HepG2 (cell line): Measurements from ENCODE around the gene WDR82. TPM values are rescaled to one million over a fixed set of nuclear protein-coding genes. Genes with fewer than 3 reads are reported as not detected.
A peak's percentile ranks its signal among the peaks of the same experiment; 100 is the strongest.

Experiments used
- ATAC-seq: fragments of 200-7000 bp; cut with Tn5 transposase; 3 replicates; pipeline ENCODE4 v1.9.1; 2020; ENCODE audit warnings: mild to moderate bottlenecking, moderate library complexity
- BruUV-seq: library from RNA; stranded (reverse); fragments of 400-500 nt; replicated peaks from 2 replicates; lab custom pipeline; 2021; lab: Mats Ljungman, UMichigan
- CTCF ChIA-PET: fragments of 300-600 bp; formaldehyde crosslinking; extraction: SDS; loops from one replicate; lab custom pipeline; 2021; ENCODE audit warnings: low total read pairs, inconsistent platforms, low intra/inter-chr PET ratio; lab: Yijun Ruan, JAX
- POLR2A ChIA-PET: fragments of 350-600 bp; sonication (Branson Sonifier 250); formaldehyde crosslinking; loops from one replicate; lab custom pipeline; 2020; ENCODE audit warnings: antibody characterized with exemption, inconsistent platforms; lab: Yijun Ruan, JAX
- DNase-seq: peaks from one replicate; pipeline ENCODE4 v3.0.0-alpha.2; 2015; ENCODE audit warnings: low spot score
- FAIRE-seq: peaks from 3 replicates; lab custom pipeline; 2011; peaks lifted over from hg19 to GRCh38; lab: Jason Lieb, UNC
- H2AFZ ChIP-seq: one replicate; pipeline ENCODE4 v1.6.1; 2011; ENCODE audit warnings: low read length, inconsistent platforms
- H3K27ac ChIP-seq: fragments of 300-600 bp; 3 replicates; pipeline ENCODE4 v1.8.0; 2011; ENCODE audit warnings: mixed run types, mild to moderate bottlenecking, mixed read lengths, low read length, inconsistent platforms; ENCODE audit not compliant: insufficient read depth; ENCODE audit errors: extremely low read length
- H3K27me3 ChIP-seq, 2 experiments: fragments of 200-600 bp in 1 of 2; 2 replicates in 1 of 2; 3 replicates in 1 of 2; pipeline versions ENCODE4 v1.6.0 to v1.8.0; 2011; ENCODE audit warnings: low read length in 2 of 2, mild to moderate bottlenecking in 2 of 2, moderate library complexity in 2 of 2, inconsistent platforms in 1 of 2; ENCODE audit not compliant: insufficient read depth in 2 of 2, control insufficient read depth in 1 of 2
- H3K36me3 ChIP-seq, 2 experiments: fragments of 200-600 bp in 1 of 2; replicated peaks in 1 of 2; 2 replicates in 1 of 2; 3 replicates in 1 of 2; pipeline versions ENCODE4 v1.5.1 to v1.8.0; 2011; ENCODE audit warnings: low read length in 2 of 2, inconsistent platforms in 1 of 2; ENCODE audit not compliant: insufficient read depth in 2 of 2, control insufficient read depth in 1 of 2
- H3K4me1 ChIP-seq: 2 replicates; pipeline ENCODE4 v1.5.1; 2012; ENCODE audit warnings: low read length, inconsistent platforms; ENCODE audit not compliant: insufficient read depth
- H3K4me2 ChIP-seq: 2 replicates; pipeline ENCODE4 v1.6.0; 2011; ENCODE audit warnings: low read depth, low read length, inconsistent platforms
- H3K4me3 ChIP-seq, 3 experiments: fragments of 200-600 bp in 1 of 3; sonication (generic), shearing (Covaris generic) in 1 of 3; replicated peaks in 1 of 3; 2 replicates each; pipeline ENCODE4 v1.5.1; 2011 to 2016; ENCODE audit warnings: low read length in 3 of 3, inconsistent platforms in 2 of 3, low read depth in 2 of 3, mild to moderate bottlenecking in 2 of 3, control low read depth in 1 of 3, mixed read lengths in 1 of 3; ENCODE audit not compliant: insufficient read depth in 1 of 3
- H3K79me2 ChIP-seq: one replicate; pipeline ENCODE4 v1.6.1; 2011; ENCODE audit warnings: low read length, inconsistent platforms; ENCODE audit not compliant: insufficient read depth
- H3K9ac ChIP-seq: 2 replicates; pipeline ENCODE4 v1.6.0; 2011; ENCODE audit warnings: mild to moderate bottlenecking, low read depth, low read length, inconsistent platforms; ENCODE audit not compliant: insufficient read depth
- H3K9me3 ChIP-seq: 2 replicates; pipeline ENCODE4 v1.5.1; 2012; ENCODE audit warnings: mild to moderate bottlenecking, low read length
- H4K20me1 ChIP-seq: 2 replicates; pipeline ENCODE4 v1.6.0; 2011; ENCODE audit warnings: inconsistent platforms, mild to moderate bottlenecking, low read length, moderate library complexity; ENCODE audit not compliant: insufficient read depth
- HDAC2 ChIP-seq: sonication (generic); formaldehyde crosslinking; IDR thresholded peaks from 2 replicates; pipeline ENCODE4 v1.4.0; 2020; ENCODE audit warnings: missing genetic modification reagents
- HIVEP1 ChIP-seq: sonication (generic); formaldehyde crosslinking; IDR thresholded peaks from 2 replicates; pipeline ENCODE4 v1.4.0; 2020; ENCODE audit warnings: mild to moderate bottlenecking, missing genetic modification reagents
- KDM2A ChIP-seq: sonication (generic); formaldehyde crosslinking; IDR thresholded peaks from 2 replicates; pipeline ENCODE4 v1.4.0; 2020; ENCODE audit warnings: low read depth, missing genetic modification reagents, borderline replicate concordance
- MIER2 ChIP-seq: IDR thresholded peaks from 2 replicates; pipeline ENCODE4 v1.6.1; 2016; ENCODE audit warnings: missing biosample characterization, missing genetic modification reagents
- MZF1 ChIP-seq: sonication (generic); formaldehyde crosslinking; IDR thresholded peaks from 2 replicates; pipeline ENCODE4 v1.8.1; 2023; ENCODE audit warnings: mild to moderate bottlenecking, missing genetic modification reagents, borderline replicate concordance
- RAD21 ChIP-seq: fragments of 450-650 bp; formaldehyde crosslinking; IDR thresholded peaks from 2 replicates; pipeline ENCODE4 v1.5.0; 2020; ENCODE audit warnings: mild to moderate bottlenecking
- TCF7 ChIP-seq: sonication (generic); IDR thresholded peaks from 2 replicates; pipeline ENCODE4 v1.6.1; 2016; ENCODE audit warnings: antibody characterized with exemption, low read depth
- TEAD3 ChIP-seq: optimal IDR thresholded peaks from 2 replicates; pipeline ENCODE3; 2016; ENCODE audit warnings: borderline replicate concordance
- ZBTB8A ChIP-seq: sonication (generic); formaldehyde crosslinking; IDR thresholded peaks from 2 replicates; pipeline ENCODE4 v1.4.0; 2020; ENCODE audit warnings: mild to moderate bottlenecking, low read depth, missing genetic modification reagents, borderline replicate concordance
- ZNF343 ChIP-seq: sonication (generic); formaldehyde crosslinking; IDR thresholded peaks from 2 replicates; pipeline ENCODE4 v1.4.0; 2020; ENCODE audit warnings: mild to moderate bottlenecking, missing genetic modification reagents
- ZZZ3 ChIP-seq: sonication (generic); formaldehyde crosslinking; IDR thresholded peaks from 2 replicates; pipeline ENCODE4 v1.4.0; 2020; ENCODE audit warnings: missing genetic modification reagents, mild to moderate bottlenecking, borderline replicate concordance
- WGBS: methylation state at CpG from one replicate; pipeline ENCODE4 v1.1.6; 2017; ENCODE audit warnings: low lambda C conversion rate; 5-methylcytosine and 5-hydroxymethylcytosine counted together
- in situ Hi-C: cut with HindIII; loops from 2 replicates; pipeline ENCODE4 v1.10.0; 2017; ENCODE audit warnings: low pct_unique_long_range_greater_than_20kb; ENCODE audit not compliant: extremely low pct_ligation_motif_present
- intact Hi-C: fragments of 100-400 bp; cut with micrococcal nuclease; formaldehyde crosslinking; loops from one replicate; pipeline ENCODE4 v1.10.0; 2022; ENCODE audit not compliant: unreplicated experiment
- polyA plus RNA-seq, 8 experiments: library from polyadenylated mRNA; depleted of rRNA in 3 of 8; stranded (reverse) in 7 of 8; unstranded in 1 of 8; fragments of >200 nt; fragmentation: Illumina TruSeq in 4 of 8; extraction: Trizol in 4 of 8; gene quantifications; 2 replicates each; pipeline versions ENCODE4 v1.2.1 to v1.2.3, GENCODE V29; 2011 to 2016; ENCODE audit warnings: low read depth in 4 of 8, missing spikeins in 1 of 8, mixed read lengths in 1 of 8; ENCODE audit not compliant: insufficient read depth in 1 of 8
- total RNA-seq, 5 experiments: library from RNA; depleted of rRNA; stranded (reverse); fragments of >200 nt; fragmentation: Illumina TruSeq; extraction: Trizol; gene quantifications; 2 replicates each; pipeline ENCODE4 v1.2.3, GENCODE V29; 2016; ENCODE audit warnings: low read depth in 1 of 5
- TF ChIP-seq, protein P1 (sequence below): sonication (generic); formaldehyde crosslinking; IDR thresholded peaks from 2 replicates; pipeline ENCODE4 v1.4.0; 2020; ENCODE audit warnings: low read depth, mild to moderate bottlenecking, missing genetic modification reagents
- TF ChIP-seq, protein P2 (sequence below): sonication (generic); formaldehyde crosslinking; IDR thresholded peaks from 2 replicates; pipeline ENCODE4 v1.4.0; 2020; ENCODE audit warnings: missing genetic modification reagents
- TF ChIP-seq, protein P3 (sequence below): sonication (generic); formaldehyde crosslinking; IDR thresholded peaks from 2 replicates; pipeline ENCODE4 v1.4.0; 2020; ENCODE audit warnings: missing genetic modification reagents
- TF ChIP-seq, protein P4 (sequence below): sonication (generic); formaldehyde crosslinking; IDR thresholded peaks from 2 replicates; pipeline ENCODE4 v1.5.0; 2020; ENCODE audit warnings: mild to moderate bottlenecking, missing genetic modification reagents, borderline replicate concordance

Gene WDR82
- total and polyA plus RNA-seq, 2 of the 13 experiments (the other 11 are each of a cell fraction or from before 2014, with no cell fraction given) = 39.1 to 59.5 TPM

DNA sequence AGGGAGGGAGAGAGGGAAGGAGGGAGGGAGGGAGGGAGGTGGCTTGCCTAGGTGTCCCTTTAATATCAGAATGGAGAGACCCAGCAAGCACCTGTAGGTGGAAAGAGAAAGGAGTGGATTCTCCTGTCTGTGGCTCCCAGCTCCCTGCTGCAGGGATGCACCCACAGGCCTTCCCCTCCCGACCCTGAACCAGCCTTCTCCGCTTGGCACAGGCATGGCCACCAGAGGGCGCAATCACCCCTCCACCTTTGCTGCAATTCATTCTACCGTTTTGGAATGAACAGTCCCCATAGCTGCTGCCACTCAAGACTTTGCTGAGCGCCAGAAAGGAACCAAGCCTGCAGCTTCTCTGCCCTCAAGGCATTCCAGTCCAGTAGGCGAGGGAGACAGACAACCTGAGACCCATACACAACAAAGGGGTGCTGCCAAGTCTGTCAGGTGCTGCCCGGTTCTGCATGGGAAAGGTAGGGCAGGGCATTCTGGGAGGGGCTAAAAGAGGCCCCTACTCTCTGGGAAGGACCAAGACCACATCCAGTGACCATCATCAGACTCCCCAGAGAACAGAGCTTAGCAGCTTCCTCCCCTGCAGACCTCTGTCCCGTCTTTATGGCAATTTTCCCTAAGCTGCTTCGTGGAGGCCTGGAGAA, 57.9 kb downstream of the WDR82 start:
- POLR2A ChIA-PET = interaction anchor here (0.9 to 3.5 kb wide), 11 partner anchors 9 to 225 kb away, joined by 3 to 12 read pairs (median 3); partner anchors contain the start of genes POC1A, RPL29 and WDR82
- no peak overlapping the region for H3K9ac ChIP-seq
- H3K79me2 ChIP-seq = no peaks in the 10 kb centered on the region
- H3K36me3 ChIP-seq = no peaks in the 10 kb centered on the region
- FAIRE-seq (peak; percentile 84), DNase-seq (peak; percentile 49), ATAC-seq (peak; percentile 78)
- H3K27me3 ChIP-seq = peaks cover 1 to 12% of the 10 kb centered on the region in 2 experiments; a peak in 4 of 5 replicates
- intact Hi-C loops = loop anchor here (2.0 to 5.0 kb wide), 2 partner anchors 70 to 117 kb away; no protein-coding TSS in a partner anchor
- peaks cover 45% of the 10 kb centered on the region for H3K4me1 ChIP-seq
- no peaks in the 10 kb centered on the region for H4K20me1 ChIP-seq
- no peaks in the 10 kb centered on the region for H3K9me3 ChIP-seq
- no peak overlapping the region for H3K27ac ChIP-seq
- peak overlapping the region; percentile 61 for H3K4me2 ChIP-seq
- H3K4me3 ChIP-seq = peak overlapping the region in 1 of 3 experiments; percentile 6; a peak in 1 of 6 replicates
- in situ Hi-C loops = no loop called here
- BruUV-seq = no TSS peak
- no peak overlapping the region for H2AFZ ChIP-seq
- 3% methylated on average over 9 of the region's 9 CpGs for WGBS
- CTCF ChIA-PET = interaction anchor here (0.9 to 2.6 kb wide), 2 partner anchors 119 to 165 kb away, joined by 3 to 15 read pairs; no protein-coding TSS in a partner anchor
- TF ChIP-seq HDAC2 (CRISPR knock-in tag) (no peak), MIER2 (CRISPR knock-in tag) (no peak), ZBTB8A (no peak), TEAD3 (peak; percentile 77), RAD21 (peak; percentile 73), KDM2A (0 out of 2 replicates have a peak, but pooled peaks have one; percentile 37), HIVEP1 (CRISPR knock-in tag) (0 out of 2 replicates have a peak, but pooled peaks have one; percentile 34), MZF1 (no peak), TCF7 (no peak), ZZZ3 (CRISPR knock-in tag) (no peak), ZNF343 (CRISPR knock-in tag) (no peak)
- TF ChIP-seq, protein P1, sequence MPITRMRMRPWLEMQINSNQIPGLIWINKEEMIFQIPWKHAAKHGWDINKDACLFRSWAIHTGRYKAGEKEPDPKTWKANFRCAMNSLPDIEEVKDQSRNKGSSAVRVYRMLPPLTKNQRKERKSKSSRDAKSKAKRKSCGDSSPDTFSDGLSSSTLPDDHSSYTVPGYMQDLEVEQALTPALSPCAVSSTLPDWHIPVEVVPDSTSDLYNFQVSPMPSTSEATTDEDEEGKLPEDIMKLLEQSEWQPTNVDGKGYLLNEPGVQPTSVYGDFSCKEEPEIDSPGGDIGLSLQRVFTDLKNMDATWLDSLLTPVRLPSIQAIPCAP = no peak
- TF ChIP-seq, protein P2, sequence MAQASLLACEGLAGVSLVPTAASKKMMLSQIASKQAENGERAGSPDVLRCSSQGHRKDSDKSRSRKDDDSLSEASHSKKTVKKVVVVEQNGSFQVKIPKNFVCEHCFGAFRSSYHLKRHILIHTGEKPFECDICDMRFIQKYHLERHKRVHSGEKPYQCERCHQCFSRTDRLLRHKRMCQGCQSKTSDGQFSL (CRISPR knock-in tag) = peak; percentile 41; the same call in 1 of the 2 replicates
- TF ChIP-seq, protein P3, sequence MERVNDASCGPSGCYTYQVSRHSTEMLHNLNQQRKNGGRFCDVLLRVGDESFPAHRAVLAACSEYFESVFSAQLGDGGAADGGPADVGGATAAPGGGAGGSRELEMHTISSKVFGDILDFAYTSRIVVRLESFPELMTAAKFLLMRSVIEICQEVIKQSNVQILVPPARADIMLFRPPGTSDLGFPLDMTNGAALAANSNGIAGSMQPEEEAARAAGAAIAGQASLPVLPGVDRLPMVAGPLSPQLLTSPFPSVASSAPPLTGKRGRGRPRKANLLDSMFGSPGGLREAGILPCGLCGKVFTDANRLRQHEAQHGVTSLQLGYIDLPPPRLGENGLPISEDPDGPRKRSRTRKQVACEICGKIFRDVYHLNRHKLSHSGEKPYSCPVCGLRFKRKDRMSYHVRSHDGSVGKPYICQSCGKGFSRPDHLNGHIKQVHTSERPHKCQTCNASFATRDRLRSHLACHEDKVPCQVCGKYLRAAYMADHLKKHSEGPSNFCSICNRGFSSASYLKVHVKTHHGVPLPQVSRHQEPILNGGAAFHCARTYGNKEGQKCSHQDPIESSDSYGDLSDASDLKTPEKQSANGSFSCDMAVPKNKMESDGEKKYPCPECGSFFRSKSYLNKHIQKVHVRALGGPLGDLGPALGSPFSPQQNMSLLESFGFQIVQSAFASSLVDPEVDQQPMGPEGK (CRISPR knock-in tag) = peak; percentile 30; the same call in 1 of the 2 replicates
- TF ChIP-seq, protein P4, sequence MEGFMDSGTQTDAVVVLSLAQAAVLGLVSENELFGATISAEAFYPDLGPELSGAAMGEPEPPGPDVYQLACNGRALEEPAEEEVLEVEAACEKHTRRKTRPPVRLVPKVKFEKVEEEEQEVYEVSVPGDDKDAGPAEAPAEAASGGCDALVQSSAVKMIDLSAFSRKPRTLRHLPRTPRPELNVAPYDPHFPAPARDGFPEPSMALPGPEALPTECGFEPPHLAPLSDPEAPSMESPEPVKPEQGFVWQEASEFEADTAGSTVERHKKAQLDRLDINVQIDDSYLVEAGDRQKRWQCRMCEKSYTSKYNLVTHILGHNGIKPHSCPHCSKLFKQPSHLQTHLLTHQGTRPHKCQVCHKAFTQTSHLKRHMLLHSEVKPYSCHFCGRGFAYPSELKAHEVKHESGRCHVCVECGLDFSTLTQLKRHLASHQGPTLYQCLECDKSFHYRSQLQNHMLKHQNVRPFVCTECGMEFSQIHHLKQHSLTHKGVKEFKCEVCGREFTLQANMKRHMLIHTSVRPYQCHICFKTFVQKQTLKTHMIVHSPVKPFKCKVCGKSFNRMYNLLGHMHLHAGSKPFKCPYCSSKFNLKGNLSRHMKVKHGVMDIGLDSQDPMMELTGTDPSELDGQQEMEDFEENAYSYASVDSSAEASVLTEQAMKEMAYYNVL (CRISPR knock-in tag) = peak; percentile 60; the same call in 1 of the 2 replicates
